Uterus (tissue), 4 donors: ENCODE measurements around the gene SNTB2. TPM values are rescaled to one million over a fixed set of nuclear protein-coding genes. Genes with fewer than 3 reads are reported as not detected.
A peak's percentile ranks its signal among the peaks of the same experiment; 100 is the strongest.

Experiments used
- DNase-seq, 2 donors: peaks; one replicate each; pipeline ENCODE4 v3.0.0-alpha.2; 2019 to 2020
- H3K27ac ChIP-seq, 2 donors: fragments of 200-600 bp; sonication (generic); 1 replicate in 1 of 2; 2 replicates in 1 of 2; pipeline ENCODE4 v1.5.1; 2016 to 2018
- H3K27me3 ChIP-seq, 2 donors: fragments of 200-600 bp; sonication (generic); one replicate each; pipeline ENCODE4 v1.5.1; 2018 to 2019; ENCODE audit warnings: control low read depth in 1 of 2
- H3K36me3 ChIP-seq, 2 donors: fragments of 200-600 bp; sonication (generic); one replicate each; pipeline ENCODE4 v1.5.1; 2019; ENCODE audit warnings: control low read depth in 1 of 2
- H3K4me1 ChIP-seq, 2 donors: fragments of 200-600 bp; sonication (generic); one replicate each; pipeline ENCODE4 v1.5.1; 2018 to 2019; ENCODE audit warnings: control low read depth in 1 of 2
- H3K4me3 ChIP-seq, 2 donors: fragments of 200-600 bp; sonication (generic); 1 replicate in 1 of 2; 2 replicates in 1 of 2; pipeline ENCODE4 v1.5.1; 2018 to 2019; ENCODE audit warnings: mild to moderate bottlenecking in 1 of 2
- H3K9me3 ChIP-seq, 2 donors: fragments of 200-600 bp; sonication (generic); one replicate each; pipeline ENCODE4 v1.5.1; 2019; ENCODE audit warnings: control low read depth in 1 of 2
- CTCF ChIP-seq, 4 experiments: fragments of 200-600 bp in 2 of 4; fragments of 450-650 bp in 2 of 4; sonication (generic) in 2 of 4; IDR thresholded peaks; one replicate each; pipeline ENCODE4 v1.5.1; 2016 to 2019; ENCODE audit warnings: antibody characterized with exemption in 4 of 4, mild to moderate bottlenecking in 2 of 4, moderate library complexity in 1 of 4
- POLR2A ChIP-seq, 2 donors: fragments of 450-650 bp; IDR thresholded peaks; one replicate each; pipeline ENCODE4 v1.6.1; 2016; ENCODE audit warnings: antibody characterized with exemption in 2 of 2, mild to moderate bottlenecking in 1 of 2, moderate library complexity in 1 of 2
- intact Hi-C: fragments of 100-400 bp; cut with DNase I; formaldehyde crosslinking; loops from one replicate; pipeline ENCODE4 v1.15.1; 2023; ENCODE audit warnings: low total_unique reads
- total RNA-seq, 4 donors: library from RNA; depleted of rRNA in 3 of 4; stranded (reverse); fragments of >200 nt in 3 of 4; gene quantifications; one replicate each; pipeline versions ENCODE4 v1.1.0 to v1.2.4, GENCODE V29; 2014 to 2023
- donor health status: DM: yes; HTN: yes; CAD: no.

SNTB2 gene
- total RNA-seq, 4 donors from 2014 or later, result 28.2 to 88.0 (median 59.5) TPM

GRCh38 chr16:69169607-69170352, 17.2 kb upstream of the SNTB2 start:
- no peak for TF ChIP-seq CTCF (IDR thresholded peaks at IDR 0.05)
- TF ChIP-seq POLR2A (IDR thresholded peaks at IDR 0.05), result no peak
- Histone ChIP-seq H3K36me3 (no peaks in the 10 kb centered on the region), H3K9me3 (no peaks in the 10 kb centered on the region), H3K27me3 (no peaks in the 10 kb centered on the region), H3K4me3 (no peak overlapping the region), H3K27ac (peak overlapping the region; percentile 87 to 92), H3K4me1 (peaks cover 9 to 22% of the 10 kb centered on the region in 2 donors)
- DNase-seq, result no peak
- intact Hi-C loops, result no loop called here

- no peak for DNase-seq
- Histone ChIP-seq H3K4me3 (no peak overlapping the region), H3K27ac (peak overlapping the region; percentile 87 to 92), H3K9me3 (no peaks in the 10 kb centered on the region), H3K4me1 (peaks cover 0 to 18% of the 10 kb centered on the region in 2 donors), H3K36me3 (no peaks in the 10 kb centered on the region), H3K27me3 (no peaks in the 10 kb centered on the region)
- peak in 1 of 2 donors; percentile 9 for TF ChIP-seq POLR2A (IDR thresholded peaks at IDR 0.05)
- TF ChIP-seq CTCF (IDR thresholded peaks at IDR 0.05), result no peak
- intact Hi-C loops, result no loop called here
Observed at GRCh38 chr16:69171325-69172084, 15.5 kb upstream of the SNTB2 start.

- TF ChIP-seq POLR2A (IDR thresholded peaks at IDR 0.05) (no peak), CTCF (IDR thresholded peaks at IDR 0.05) (no peak)
- peaks cover 0 to 25% of the 10 kb centered on the region in 2 donors for H3K4me1 ChIP-seq
- intact Hi-C loops, result no loop called here
Observed at GRCh38 chr16:69176033-69176800, 10.7 kb upstream of the SNTB2 start.

GRCh38 chr16:69179328-69180010, 7.5 kb upstream of the SNTB2 start:
- peak; percentile 79 to 87 for DNase-seq
- H3K9me3 ChIP-seq, result no peaks in the 10 kb centered on the region
- H3K27ac ChIP-seq, result peak overlapping the region; percentile 78 to 82
- intact Hi-C loops, result no loop called here
- H3K36me3 ChIP-seq, result no peaks in the 10 kb centered on the region
- H3K4me1 ChIP-seq, result peaks cover 0 to 9% of the 10 kb centered on the region in 2 donors
- no peaks in the 10 kb centered on the region for H3K27me3 ChIP-seq
- H3K4me3 ChIP-seq, result no peak overlapping the region
- TF ChIP-seq POLR2A (IDR thresholded peaks at IDR 0.05) (no peak), CTCF (IDR thresholded peaks at IDR 0.05) (no peak)

More at GRCh38 chr16:69176033-69176800, 10.7 kb upstream of the SNTB2 start:
- H3K27ac ChIP-seq, result no peak overlapping the region
- H3K9me3 ChIP-seq, result no peaks in the 10 kb centered on the region
- no peak for DNase-seq
- H3K36me3 ChIP-seq, result no peaks in the 10 kb centered on the region
- no peak overlapping the region for H3K4me3 ChIP-seq
- no peaks in the 10 kb centered on the region for H3K27me3 ChIP-seq
